Measurements from ENCODE around the gene EFNA5.

DNA sequence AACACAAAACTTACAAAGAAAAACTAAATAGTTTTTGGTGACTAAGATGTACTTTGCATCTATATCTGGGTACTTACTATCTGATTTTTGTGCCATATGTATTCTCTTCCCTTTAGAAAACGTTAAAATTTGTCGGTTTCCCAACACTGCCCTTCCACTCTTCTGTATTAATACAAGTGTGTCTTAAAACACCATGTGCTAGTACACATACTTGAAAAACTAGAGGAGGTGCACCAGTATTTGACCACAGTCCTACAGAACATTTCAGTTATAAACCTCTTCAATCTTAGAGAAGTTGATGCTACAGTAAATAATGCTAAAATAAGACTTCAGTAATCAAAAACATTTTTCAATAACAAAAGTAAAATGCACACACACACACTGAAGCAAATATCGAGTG lies 251.2 kb downstream of the EFNA5 start:
- TF ChIP-seq CTCF (IDR thresholded peaks at IDR 0.05; ENCODE audit: low read depth, low read length, missing input control) (no peak), RAD21 (IDR thresholded peaks at IDR 0.05) (no peak), YY1 (IDR thresholded peaks at IDR 0.05) (no peak), FOXA1 (IDR thresholded peaks at IDR 0.05) (no peak), SP1 (IDR thresholded peaks at IDR 0.05) (no peak)

Measured in liver (tissue), 3 donors.